Common myeloid progenitor, CD34-positive (primary cell): Measurements from ENCODE around the gene C3.

Experiments
- CTCF ChIA-PET: fragments of 350-600 bp; sonication (Branson Sonifier 250); formaldehyde crosslinking; loops from one replicate; lab custom pipeline; 2021; ENCODE audit warnings: antibody characterized with exemption; lab: Charles Lee
- POLR2A ChIA-PET: fragments of 350-600 bp; sonication (Branson Sonifier 250); formaldehyde crosslinking; loops from one replicate; lab custom pipeline; 2021; ENCODE audit warnings: antibody characterized with exemption; lab: Charles Lee
- DNase-seq, 3 donors: peaks; one replicate each; pipeline versions ENCODE4 v3.0.0 to v3.0.0-alpha.2; 2013
- H3K27ac ChIP-seq, 2 experiments: 1 replicate in 1 of 2; 2 replicates in 1 of 2; pipeline ENCODE4 v1.7.0; 2013; ENCODE audit warnings: inconsistent platforms in 2 of 2, low read length in 2 of 2, mild to moderate bottlenecking in 2 of 2, low read depth in 1 of 2, moderate library complexity in 1 of 2; ENCODE audit not compliant: severe bottlenecking in 2 of 2, insufficient read depth in 1 of 2, poor library complexity in 1 of 2
- H3K27me3 ChIP-seq, 5 experiments: replicated peaks in 2 of 5; 1 replicate in 3 of 5; 2 replicates in 2 of 5; pipeline versions ENCODE4 v1.6.1 to v1.7.0; 2013; ENCODE audit warnings: low read length in 4 of 5, mild to moderate bottlenecking in 2 of 5, moderate library complexity in 2 of 5, inconsistent platforms in 1 of 5; ENCODE audit not compliant: insufficient read depth in 5 of 5, control insufficient read depth in 4 of 5
- H3K36me3 ChIP-seq, 4 experiments: 1 replicate in 2 of 4; 2 replicates in 2 of 4; pipeline versions ENCODE4 v1.6.1 to v1.7.0; 2013; ENCODE audit warnings: low read length in 3 of 4, control low read depth in 1 of 4, mild to moderate bottlenecking in 1 of 4; ENCODE audit not compliant: control insufficient read depth in 4 of 4, insufficient read depth in 4 of 4
- H3K4me1 ChIP-seq, 4 experiments: 1 replicate in 3 of 4; 2 replicates in 1 of 4; pipeline versions ENCODE4 v1.6.1 to v1.7.1; 2013; ENCODE audit warnings: low read length in 3 of 4, mild to moderate bottlenecking in 3 of 4, control low read depth in 1 of 4, inconsistent platforms in 1 of 4, moderate library complexity in 1 of 4; ENCODE audit not compliant: control insufficient read depth in 4 of 4, insufficient read depth in 4 of 4; ENCODE audit errors: control extremely low read depth in 1 of 4
- H3K4me3 ChIP-seq, 7 experiments: 1 replicate in 4 of 7; 2 replicates in 3 of 7; pipeline versions ENCODE4 v1.5.1 to v1.7.0; 2013; ENCODE audit warnings: mild to moderate bottlenecking in 7 of 7, low read length in 6 of 7, moderate library complexity in 6 of 7, inconsistent platforms in 2 of 7, low read depth in 2 of 7, control low read depth in 1 of 7; ENCODE audit not compliant: insufficient read depth in 4 of 7, control insufficient read depth in 1 of 7; ENCODE audit errors: extremely low read depth in 1 of 7
- H3K9me3 ChIP-seq, 5 experiments: 1 replicate in 4 of 5; 2 replicates in 1 of 5; pipeline versions ENCODE4 v1.6.1 to v1.7.1; 2013; ENCODE audit warnings: low read length in 4 of 5, mild to moderate bottlenecking in 2 of 5, inconsistent platforms in 1 of 5, low read depth in 1 of 5, moderate library complexity in 1 of 5; ENCODE audit not compliant: control insufficient read depth in 4 of 5, insufficient read depth in 2 of 5; ENCODE audit errors: control extremely low read depth in 1 of 5
- WGBS: methylation state at CpG from one replicate; pipeline ENCODE4 v1.1.5; 2013; ENCODE audit not compliant: insufficient coverage; 5-methylcytosine and 5-hydroxymethylcytosine counted together

C3 gene

DNA sequence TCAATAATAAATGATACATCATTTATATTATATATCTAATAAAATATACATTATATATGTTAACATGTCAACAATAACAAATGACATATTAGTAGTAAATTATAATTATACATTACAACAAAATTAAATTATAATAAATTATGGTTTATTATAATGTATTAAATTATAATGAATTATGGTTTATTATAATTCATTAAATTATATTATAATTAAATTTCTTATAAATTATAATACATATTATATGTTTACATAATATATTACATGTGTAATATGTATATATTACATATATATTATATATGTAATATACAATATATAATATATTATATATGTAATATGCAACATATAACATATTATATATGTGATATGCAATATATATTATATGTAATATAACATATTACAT, 20.5 kb downstream of the C3 start:
- Histone ChIP-seq H3K4me1 (peaks cover 0 to 4% (median 2%) of the 10 kb centered on the region in 4 experiments), H3K36me3 (no peaks in the 10 kb centered on the region), H3K27me3 (peaks cover 0 to 8% (median 4%) of the 10 kb centered on the region in 5 experiments), H3K9me3 (no peaks in the 10 kb centered on the region), H3K4me3 (no peak overlapping the region), H3K27ac (no peak overlapping the region)
- ChIA-PET CTCF (no interaction called here), POLR2A (no interaction called here)
- DNase-seq, result no peak

DNA sequence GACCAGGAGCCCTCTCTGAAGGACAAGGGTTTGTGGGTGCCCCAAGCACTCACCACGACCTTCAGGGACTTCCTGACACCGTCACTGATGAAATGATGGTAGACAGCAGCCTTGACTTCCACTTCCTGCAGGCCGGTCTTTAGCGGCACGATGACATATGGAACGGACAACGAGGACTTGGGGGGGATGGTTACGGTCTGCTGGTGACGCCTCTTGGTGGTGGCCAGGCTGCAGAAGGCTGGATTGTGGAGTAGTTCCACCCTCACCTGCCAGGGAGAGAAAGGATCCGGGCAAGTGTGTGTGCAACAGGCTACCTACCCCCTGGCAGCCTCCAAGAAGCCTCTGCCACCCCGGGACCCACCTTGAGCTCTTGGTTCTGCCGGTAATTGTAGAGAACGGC, 23.2 kb downstream of the C3 start:
- DNase-seq, result peak in 1 of 3 donors; percentile 15
- 36% methylated on average over 13 of the region's 13 CpGs for WGBS
- Histone ChIP-seq H3K4me1 (peaks cover 0 to 4% (median 2%) of the 10 kb centered on the region in 4 experiments), H3K27ac (no peak overlapping the region), H3K27me3 (peaks cover 0 to 9% (median 3%) of the 10 kb centered on the region in 5 experiments), H3K9me3 (no peaks in the 10 kb centered on the region), H3K36me3 (no peaks in the 10 kb centered on the region), H3K4me3 (no peak overlapping the region)
- ChIA-PET POLR2A (no interaction called here), CTCF (interaction anchor here (0.6 kb wide), 1 partner anchor 16 kb away, joined by 4 read pairs; no protein-coding TSS in a partner anchor)

DNA sequence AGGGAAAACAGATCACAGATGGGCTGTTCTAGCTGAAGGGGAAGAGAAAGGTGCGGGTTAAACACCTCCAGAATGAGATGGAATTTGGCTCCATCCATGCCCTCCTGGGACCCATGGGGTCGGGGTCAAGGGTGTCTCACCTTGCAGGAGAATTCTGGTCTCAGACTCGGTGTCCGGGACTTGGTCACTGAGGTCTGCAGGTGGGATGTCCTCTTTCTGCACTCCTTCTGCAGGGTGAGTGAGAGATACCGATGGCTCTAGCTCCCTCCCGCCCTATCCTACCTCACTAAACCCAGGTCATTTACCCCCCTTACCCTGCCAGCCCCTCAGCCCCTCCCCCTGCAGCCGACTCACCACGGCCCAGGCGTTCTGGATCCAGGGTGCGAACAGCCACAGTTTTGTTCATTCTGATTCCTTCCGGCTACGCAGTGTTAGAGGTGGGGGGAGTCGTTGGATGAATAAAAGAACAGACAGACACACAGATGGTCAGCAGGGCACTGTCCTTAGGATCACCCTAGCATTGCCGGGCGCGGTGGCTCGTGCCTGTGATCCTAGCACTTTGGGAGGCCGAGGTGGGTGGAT, 24.1 kb downstream of the C3 start:
- Histone ChIP-seq H3K36me3 (no peaks in the 10 kb centered on the region), H3K27ac (no peak overlapping the region), H3K4me3 (no peak overlapping the region), H3K9me3 (no peaks in the 10 kb centered on the region), H3K27me3 (peaks cover 0 to 9% (median 3%) of the 10 kb centered on the region in 5 experiments), H3K4me1 (peaks cover 0 to 4% (median 2%) of the 10 kb centered on the region in 4 experiments)
- no peak for DNase-seq
- 88% methylated on average over 10 of the region's 18 CpGs for WGBS
- ChIA-PET POLR2A (no interaction called here), CTCF (interaction anchor here (0.7 to 1.2 kb wide), 2 partner anchors 9 to 143 kb away, joined by 3 to 4 read pairs; no protein-coding TSS in a partner anchor)

DNA sequence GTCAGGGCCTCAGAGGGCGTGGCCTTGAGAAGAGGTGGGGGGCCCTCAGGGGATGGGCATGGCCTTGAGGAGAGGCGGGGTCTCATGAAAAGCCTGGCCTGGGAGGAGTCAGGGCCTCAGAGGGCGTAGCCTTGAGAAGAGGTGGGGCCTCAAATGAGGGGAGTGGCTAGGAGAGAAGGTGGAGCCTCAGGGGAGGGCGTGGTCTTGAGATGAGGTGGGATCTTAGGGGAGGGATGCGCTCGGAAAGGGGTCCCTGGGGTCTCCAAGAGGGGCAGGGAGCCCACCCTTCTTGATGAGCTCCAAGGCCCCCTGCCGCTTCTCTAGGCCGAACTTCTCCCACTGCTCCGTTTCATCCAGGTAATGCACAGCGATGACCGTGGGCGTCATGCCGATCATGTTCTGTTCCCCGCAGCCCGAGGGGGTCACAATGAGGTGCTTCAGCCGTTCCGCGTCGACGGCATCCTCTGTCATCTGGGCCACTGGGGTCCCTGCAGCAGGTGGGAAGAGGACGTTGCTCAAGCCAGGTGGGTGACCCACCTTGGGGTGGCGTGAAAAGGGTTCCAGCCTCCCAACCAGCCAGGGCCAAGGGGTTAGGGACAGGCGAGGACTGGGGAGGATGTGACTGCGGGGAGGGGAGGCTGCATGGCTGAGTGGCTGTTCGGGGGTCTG, 26.2 kb downstream of the C3 start:
- CTCF ChIA-PET, result interaction anchor here (0.9 kb wide), 1 partner anchor 8 kb away, joined by 3 read pairs; no protein-coding TSS in a partner anchor
- no peak overlapping the region for H3K27ac ChIP-seq
- DNase-seq, result peak in 1 of 3 donors; percentile 22
- POLR2A ChIA-PET, result no interaction called here
- no peak overlapping the region for H3K4me3 ChIP-seq
- H3K36me3 ChIP-seq, result no peaks in the 10 kb centered on the region
- 96% methylated on average over 22 of the region's 25 CpGs for WGBS
- H3K27me3 ChIP-seq, result peaks cover 0 to 9% (median 3%) of the 10 kb centered on the region in 5 experiments
- no peaks in the 10 kb centered on the region for H3K9me3 ChIP-seq
- peaks cover 0 to 4% (median 2%) of the 10 kb centered on the region in 4 experiments for H3K4me1 ChIP-seq

DNA sequence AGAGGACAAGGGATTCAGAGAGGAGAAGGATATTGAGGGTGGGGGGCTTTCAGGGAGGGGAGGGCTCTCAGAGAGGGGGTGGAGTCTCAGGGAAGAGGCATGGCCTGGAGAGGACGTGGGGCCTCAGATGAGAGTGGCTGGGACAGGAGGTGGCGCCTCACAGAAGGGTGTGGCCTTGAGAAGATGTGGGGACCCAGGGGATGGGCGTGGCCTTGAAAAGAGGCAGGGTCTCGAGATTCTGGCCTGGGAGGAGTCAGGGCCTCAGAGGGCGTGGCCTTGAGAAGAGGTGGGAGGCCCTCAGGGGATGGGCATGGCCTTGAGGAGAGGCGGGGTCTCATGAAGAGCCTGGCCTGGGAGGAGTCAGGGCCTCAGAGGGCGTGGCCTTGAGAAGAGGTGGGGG, 26.8 kb downstream of the C3 start:
- 93% methylated on average over 4 of the region's 7 CpGs for WGBS
- no peak overlapping the region for H3K4me3 ChIP-seq
- CTCF ChIA-PET, result no interaction called here
- POLR2A ChIA-PET, result no interaction called here
- H3K9me3 ChIP-seq, result no peaks in the 10 kb centered on the region
- no peak overlapping the region for H3K27ac ChIP-seq
- H3K36me3 ChIP-seq, result no peaks in the 10 kb centered on the region
- H3K27me3 ChIP-seq, result peaks cover 0 to 9% (median 3%) of the 10 kb centered on the region in 5 experiments
- DNase-seq, result no peak
- H3K4me1 ChIP-seq, result peaks cover 0 to 4% (median 2%) of the 10 kb centered on the region in 4 experiments

DNA sequence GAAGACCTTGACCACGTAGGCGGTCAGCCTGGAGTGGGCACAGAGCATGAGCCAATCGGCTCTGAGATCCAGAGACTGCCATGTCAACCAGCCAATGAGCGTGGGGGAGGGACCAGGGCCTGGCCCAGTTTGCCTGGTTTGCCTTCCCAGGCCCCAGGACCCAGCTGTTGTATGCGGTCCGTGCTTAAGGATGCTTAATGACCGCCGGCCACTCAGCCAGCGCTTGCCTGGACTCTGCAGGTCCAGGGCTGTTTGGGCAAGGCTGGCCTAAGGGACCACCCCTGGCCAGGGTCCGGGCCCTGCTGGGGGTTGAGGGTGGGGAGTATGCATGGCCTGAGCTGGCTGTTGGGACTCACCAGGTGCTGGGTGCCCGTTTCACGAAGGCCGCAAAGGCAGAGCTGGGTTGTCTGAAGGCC, 27.4 kb downstream of the C3 start:
- 98% methylated on average over 13 of the region's 13 CpGs for WGBS
- Histone ChIP-seq H3K4me3 (no peak overlapping the region), H3K27ac (no peak overlapping the region), H3K27me3 (peaks cover 0 to 9% (median 3%) of the 10 kb centered on the region in 5 experiments), H3K4me1 (peaks cover 0 to 4% (median 2%) of the 10 kb centered on the region in 4 experiments), H3K9me3 (no peaks in the 10 kb centered on the region), H3K36me3 (no peaks in the 10 kb centered on the region)
- CTCF ChIA-PET, result no interaction called here
- POLR2A ChIA-PET, result no interaction called here
- no peak for DNase-seq

DNA sequence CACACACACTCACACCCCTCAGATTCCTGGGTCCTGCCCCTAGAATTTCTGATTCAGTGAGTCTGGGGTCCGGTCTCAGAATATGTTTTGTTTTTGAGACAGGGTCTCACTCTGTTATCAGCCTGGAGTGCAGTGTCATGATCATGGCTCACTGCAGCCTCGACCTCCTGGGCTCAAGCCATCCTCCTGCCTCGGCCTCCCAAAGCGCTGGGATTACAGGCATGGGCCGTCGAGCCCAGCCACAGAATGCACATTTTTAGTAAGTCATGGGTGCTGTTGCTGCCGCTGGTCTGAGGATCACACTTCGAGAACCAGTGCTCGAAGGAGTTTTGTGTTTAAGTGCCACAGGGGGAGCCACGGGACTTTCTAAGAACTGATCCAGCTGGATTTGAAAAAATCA, 28.4 kb downstream of the C3 start:
- Histone ChIP-seq H3K27ac (no peak overlapping the region), H3K9me3 (no peaks in the 10 kb centered on the region), H3K4me3 (no peak overlapping the region), H3K36me3 (no peaks in the 10 kb centered on the region), H3K27me3 (peaks cover 0 to 5% (median 0%) of the 10 kb centered on the region in 5 experiments), H3K4me1 (peaks cover 0 to under 1% (median 0%) of the 10 kb centered on the region in 4 experiments)
- ChIA-PET POLR2A (no interaction called here), CTCF (no interaction called here)
- WGBS, result 94% methylated on average over 10 of the region's 10 CpGs
- no peak for DNase-seq
